ENCODE data around the gene OR5B12. TPM values are rescaled to one million over a fixed set of nuclear protein-coding genes. Genes with fewer than 3 reads are reported as not detected.

OR5B12 gene
- polyA plus RNA-seq, 1 of the 3 experiments (the other 2 are of a cell fraction): not detected

GRCh38 chr11:58446294-58446693, 4.3 kb upstream of the OR5B12 start:
- no peak overlapping the region for H3K4me2 ChIP-seq
- H3K9ac ChIP-seq: no peak overlapping the region
- no peaks in the 10 kb centered on the region for H3K4me1 ChIP-seq (ENCODE audit: control insufficient read depth in 1 of 2, insufficient read depth in 2 of 2, low read depth in 1 of 2, low read length in 1 of 2)
- no peak overlapping the region for H3K27ac ChIP-seq (ENCODE audit: low read depth in 2 of 2, low read length in 1 of 2)
- no peaks in the 10 kb centered on the region for H4K20me1 ChIP-seq (ENCODE audit: insufficient read depth)
- DNase-seq: no peak
- H2AFZ ChIP-seq (ENCODE audit: low read depth): no peak overlapping the region
- WGBS (ENCODE audit: low lambda C conversion rate): 6% methylated on average over 6 of the region's 6 CpGs
- H3F3A ChIP-seq (replicated peaks; ENCODE audit: insufficient read depth): no peaks in the 10 kb centered on the region
- ChIA-PET CTCF (interaction anchor here (1.2 kb wide), 1 partner anchor 78 kb away, joined by 3 read pairs; no protein-coding TSS in a partner anchor), POLR2A (no interaction called here)
- no peaks in the 10 kb centered on the region for H3K36me3 ChIP-seq (replicated peaks in 1 of 2; ENCODE audit: control insufficient read depth in 1 of 2, insufficient read depth in 2 of 2, low read length in 1 of 2)
- H3K9me3 ChIP-seq: no peaks in the 10 kb centered on the region; the same call in 1 of the 2 replicates
- TF ChIP-seq POLR2AphosphoS5 (IDR thresholded peaks at IDR 0.05; ENCODE audit: low read depth, low read length): no peak
- TF ChIP-seq CHD2 (IDR thresholded peaks at IDR 0.05; ENCODE audit: low read length, partially characterized antibody): no peak
- TF ChIP-seq, protein P1, sequence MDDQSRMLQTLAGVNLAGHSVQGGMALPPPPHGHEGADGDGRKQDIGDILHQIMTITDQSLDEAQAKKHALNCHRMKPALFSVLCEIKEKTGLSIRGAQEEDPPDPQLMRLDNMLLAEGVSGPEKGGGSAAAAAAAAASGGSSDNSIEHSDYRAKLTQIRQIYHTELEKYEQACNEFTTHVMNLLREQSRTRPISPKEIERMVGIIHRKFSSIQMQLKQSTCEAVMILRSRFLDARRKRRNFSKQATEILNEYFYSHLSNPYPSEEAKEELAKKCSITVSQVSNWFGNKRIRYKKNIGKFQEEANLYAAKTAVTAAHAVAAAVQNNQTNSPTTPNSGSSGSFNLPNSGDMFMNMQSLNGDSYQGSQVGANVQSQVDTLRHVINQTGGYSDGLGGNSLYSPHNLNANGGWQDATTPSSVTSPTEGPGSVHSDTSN (IDR thresholded peaks at IDR 0.05): no peak
- TF ChIP-seq RCOR1 (IDR thresholded peaks at IDR 0.05; ENCODE audit: low read length): no peak
- no peak for TF ChIP-seq ELF1 (IDR thresholded peaks at IDR 0.05)
- TF ChIP-seq GATA2 (CRISPR knock-in tag; IDR thresholded peaks at IDR 0.05): no peak
- no peak for TF ChIP-seq RAD21 (IDR thresholded peaks at IDR 0.05; ENCODE audit: low read length)
- TF ChIP-seq REST (IDR thresholded peaks at IDR 0.05; ENCODE audit: low read depth, low read length): no peak
- no peak for TF ChIP-seq NFIC (IDR thresholded peaks at IDR 0.05; ENCODE audit: borderline replicate concordance)
- no peak for TF ChIP-seq JUND (IDR thresholded peaks at IDR 0.05)
- TF ChIP-seq FOSL2 (IDR thresholded peaks at IDR 0.05; ENCODE audit: borderline replicate concordance, low read depth): no peak
- no peak for TF ChIP-seq SIN3A (IDR thresholded peaks at IDR 0.05; ENCODE audit: borderline replicate concordance, low read depth, low read length)
- TF ChIP-seq GABPA (IDR thresholded peaks at IDR 0.05; ENCODE audit: low read depth): no peak
- TF ChIP-seq MAX (IDR thresholded peaks at IDR 0.05; ENCODE audit: low read depth): no peak
- no peak for TF ChIP-seq NRF1 (IDR thresholded peaks at IDR 0.05; ENCODE audit: low read depth, low read length)
- H3K79me2 ChIP-seq (ENCODE audit: insufficient read depth): no peaks in the 10 kb centered on the region
- H3K9me2 ChIP-seq: no peaks in the 10 kb centered on the region
- no peak overlapping the region for H3K4me3 ChIP-seq (ENCODE audit: low read depth in 2 of 2, low read length in 1 of 2)
- H3K27me3 ChIP-seq (ENCODE audit: insufficient read depth): no peaks in the 10 kb centered on the region

GRCh38 chr11:58444300-58444699, 2.3 kb upstream of the OR5B12 start:
- Histone ChIP-seq H3K4me3 (ENCODE audit: low read depth in 2 of 2, low read length in 1 of 2) (no peak overlapping the region), H3K36me3 (replicated peaks in 1 of 2; ENCODE audit: control insufficient read depth in 1 of 2, insufficient read depth in 2 of 2, low read length in 1 of 2) (no peaks in the 10 kb centered on the region), H4K20me1 (ENCODE audit: insufficient read depth) (no peaks in the 10 kb centered on the region), H2AFZ (ENCODE audit: low read depth) (no peak overlapping the region), H3F3A (replicated peaks; ENCODE audit: insufficient read depth) (no peaks in the 10 kb centered on the region), H3K27me3 (ENCODE audit: insufficient read depth) (no peaks in the 10 kb centered on the region), H3K4me1 (ENCODE audit: control insufficient read depth in 1 of 2, insufficient read depth in 2 of 2, low read depth in 1 of 2, low read length in 1 of 2) (no peaks in the 10 kb centered on the region), H3K9me3 (no peaks in the 10 kb centered on the region; the same call in 1 of the 2 replicates), H3K9me2 (no peaks in the 10 kb centered on the region), H3K79me2 (ENCODE audit: insufficient read depth) (no peaks in the 10 kb centered on the region), H3K9ac (no peak overlapping the region), H3K4me2 (no peak overlapping the region), H3K27ac (ENCODE audit: low read depth in 2 of 2, low read length in 1 of 2) (no peak overlapping the region)
- WGBS (ENCODE audit: low lambda C conversion rate): 0% methylated on average over 2 of the region's 2 CpGs
- ChIA-PET CTCF (no interaction called here), POLR2A (no interaction called here)
- no peak for DNase-seq
- TF ChIP-seq, protein P2, sequence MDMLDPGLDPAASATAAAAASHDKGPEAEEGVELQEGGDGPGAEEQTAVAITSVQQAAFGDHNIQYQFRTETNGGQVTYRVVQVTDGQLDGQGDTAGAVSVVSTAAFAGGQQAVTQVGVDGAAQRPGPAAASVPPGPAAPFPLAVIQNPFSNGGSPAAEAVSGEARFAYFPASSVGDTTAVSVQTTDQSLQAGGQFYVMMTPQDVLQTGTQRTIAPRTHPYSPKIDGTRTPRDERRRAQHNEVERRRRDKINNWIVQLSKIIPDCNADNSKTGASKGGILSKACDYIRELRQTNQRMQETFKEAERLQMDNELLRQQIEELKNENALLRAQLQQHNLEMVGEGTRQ (IDR thresholded peaks at IDR 0.05; ENCODE audit: borderline replicate concordance, low read depth, low read length): no peak
- TF ChIP-seq CHD2 (IDR thresholded peaks at IDR 0.05; ENCODE audit: low read length, partially characterized antibody) (no peak), GATA2 (CRISPR knock-in tag; IDR thresholded peaks at IDR 0.05) (no peak), REST (IDR thresholded peaks at IDR 0.05; ENCODE audit: low read depth, low read length) (no peak), TAF1 (IDR thresholded peaks at IDR 0.05; ENCODE audit: borderline replicate concordance, low read depth, low read length) (no peak)
- TF ChIP-seq, protein P3, sequence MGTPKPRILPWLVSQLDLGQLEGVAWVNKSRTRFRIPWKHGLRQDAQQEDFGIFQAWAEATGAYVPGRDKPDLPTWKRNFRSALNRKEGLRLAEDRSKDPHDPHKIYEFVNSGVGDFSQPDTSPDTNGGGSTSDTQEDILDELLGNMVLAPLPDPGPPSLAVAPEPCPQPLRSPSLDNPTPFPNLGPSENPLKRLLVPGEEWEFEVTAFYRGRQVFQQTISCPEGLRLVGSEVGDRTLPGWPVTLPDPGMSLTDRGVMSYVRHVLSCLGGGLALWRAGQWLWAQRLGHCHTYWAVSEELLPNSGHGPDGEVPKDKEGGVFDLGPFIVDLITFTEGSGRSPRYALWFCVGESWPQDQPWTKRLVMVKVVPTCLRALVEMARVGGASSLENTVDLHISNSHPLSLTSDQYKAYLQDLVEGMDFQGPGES (IDR thresholded peaks at IDR 0.05; ENCODE audit: low read depth, low read length): no peak
